ENCODE data around the gene BRD4.
"Not testable (repeated sequence)": the region's sequence is repeated elsewhere in the genome, so short reads cannot be mapped to it uniquely, and the experiment has no call there.

Gene BRD4

DNA sequence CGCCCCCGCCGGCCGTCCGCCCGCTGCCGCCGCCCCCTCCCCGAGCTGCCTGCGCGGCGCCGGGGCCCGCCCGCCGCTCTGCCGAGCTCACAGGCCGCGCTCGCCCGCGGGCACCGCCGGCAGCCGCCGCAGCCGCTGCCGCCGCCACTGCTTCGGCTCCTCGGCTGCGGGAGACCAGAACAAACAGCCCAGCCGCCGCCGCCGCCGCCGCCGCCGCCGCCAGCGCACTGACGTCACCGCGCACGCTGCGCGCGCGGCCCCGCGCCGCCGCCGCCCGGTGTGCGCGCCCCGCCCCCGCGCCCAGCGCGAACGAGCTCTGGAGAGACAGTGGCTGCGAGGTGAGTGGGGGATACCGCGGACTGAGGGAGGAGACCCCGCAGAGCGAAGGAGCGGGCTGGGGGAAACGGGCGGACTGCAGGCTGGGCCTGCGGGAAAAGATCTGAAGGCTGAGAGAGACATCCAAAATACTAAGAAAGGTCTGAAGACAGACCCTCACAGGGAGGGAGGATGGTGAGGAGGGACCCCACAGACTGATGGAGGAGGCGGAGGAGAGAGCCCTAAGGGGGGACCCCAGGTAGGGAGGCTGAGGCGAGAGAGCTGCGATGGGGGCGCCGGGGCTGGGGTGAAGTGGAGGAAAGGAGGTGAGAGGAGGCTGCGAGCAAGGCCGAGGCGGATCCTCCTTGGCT, at the start of gene BRD4:
TSS of gene BRD4 (minus strand) at position 229 of the 686 bp plus-strand sequence. CDS start 59,440 bp downstream, outside the sequence.
- peak; percentile 51 for DNase-seq

GRCh38 chr19:15381864-15382263, 49.5 kb upstream of the BRD4 start:
- no peak for DNase-seq

GRCh38 chr19:15381429-15381828, 49.1 kb upstream of the BRD4 start:
- no peak for DNase-seq

DNA sequence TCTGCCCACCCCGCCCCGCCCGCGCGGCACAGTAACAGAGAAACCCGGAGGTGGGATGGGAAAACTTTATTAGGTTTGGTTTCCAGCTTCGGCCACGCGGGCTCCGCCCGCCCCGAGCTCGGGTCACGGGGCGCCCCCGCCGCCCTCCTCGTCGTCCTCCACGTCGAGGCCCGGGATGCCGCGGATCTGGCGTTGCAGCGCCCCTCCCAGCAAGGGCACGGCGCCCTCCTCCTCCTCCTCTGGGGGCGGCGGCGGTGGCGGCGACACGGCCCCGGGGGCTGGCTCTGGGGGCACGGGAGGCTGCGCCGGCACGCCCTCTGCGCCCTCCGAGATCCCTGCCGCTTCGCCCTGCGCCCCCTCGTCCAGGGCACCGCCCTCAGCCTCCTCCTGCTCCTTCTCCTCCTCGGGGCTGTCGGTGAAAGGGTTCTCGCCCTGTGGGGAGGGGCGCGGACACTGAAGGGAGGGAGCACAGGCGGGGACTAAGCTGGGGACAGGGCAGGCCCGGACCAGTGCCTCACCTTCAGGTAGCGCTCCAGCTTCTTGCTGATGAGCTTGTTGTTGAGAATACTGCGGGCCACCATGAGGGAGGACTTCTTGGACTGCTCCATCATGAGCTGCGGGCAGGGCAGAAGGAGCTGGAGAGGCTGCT, 47.8 kb upstream of the BRD4 start:
- DNase-seq = peak; percentile 60

GRCh38 chr19:15379083-15379998, 47.0 kb upstream of the BRD4 start, which contains the start of gene AKAP8:
AKAP8 (minus strand) TSS chr19:15379787; CDS start chr19:15379731, 56 bp downstream.
- DNase-seq = peak; percentile 97

GRCh38 chr19:15378534-15379082, 46.3 kb upstream of the BRD4 start:
- peak; percentile 51 for DNase-seq

DNA sequence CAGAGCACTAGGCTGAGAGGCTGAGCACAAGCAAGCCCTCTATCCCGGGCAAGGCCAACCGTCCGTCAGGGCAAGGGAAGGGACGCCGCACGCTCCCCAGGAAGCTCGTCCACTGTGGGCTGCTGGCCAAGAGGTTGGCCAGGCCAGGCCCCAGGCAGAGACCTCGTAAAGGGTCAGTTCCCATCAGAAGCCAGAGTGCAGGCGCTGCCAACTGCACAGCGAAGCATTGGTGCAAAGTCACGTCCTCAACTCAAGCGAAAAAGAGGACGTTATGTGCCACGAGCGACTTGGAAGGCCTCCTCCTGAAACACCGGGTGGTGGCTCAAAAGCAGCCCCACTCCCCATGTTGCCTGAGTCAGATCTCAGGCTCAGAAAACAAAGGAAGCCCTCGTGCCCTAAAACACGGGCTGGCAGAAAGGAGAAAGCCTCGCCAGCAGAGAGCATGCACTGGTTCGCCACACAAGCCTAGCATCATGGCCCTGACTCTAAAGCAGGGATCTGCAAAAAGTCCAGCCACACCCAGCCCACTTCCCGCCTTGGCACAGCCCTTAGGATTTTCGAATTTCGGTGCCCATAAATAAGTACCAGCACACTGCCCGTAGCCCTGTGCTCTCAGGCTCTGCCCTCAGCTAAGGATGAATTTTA, 42.6 kb upstream of the BRD4 start:
- no peak for DNase-seq

- DNase-seq = no peak
Measured at GRCh38 chr19:15374105-15374651, 41.8 kb upstream of the BRD4 start.

DNA sequence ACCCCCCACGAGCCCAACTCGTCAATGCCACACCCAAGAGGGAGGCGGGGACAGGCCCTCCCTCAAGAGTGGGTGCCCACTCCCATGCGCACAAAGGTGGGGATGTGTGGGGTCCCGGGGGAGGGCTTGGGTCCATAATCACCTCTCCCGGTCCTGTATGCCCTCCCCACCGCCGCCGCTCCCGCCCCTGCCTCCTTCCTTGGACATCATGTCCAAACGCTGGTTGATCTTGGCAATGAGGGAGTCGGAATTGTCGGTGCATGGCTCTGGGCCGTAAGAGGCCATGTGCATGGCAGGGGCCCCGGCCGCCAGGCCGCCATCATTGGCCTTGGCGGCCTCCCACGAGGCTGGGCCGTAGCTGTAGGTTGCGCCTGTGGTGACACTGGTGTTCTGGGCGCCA, 41.3 kb upstream of the BRD4 start:
- DNase-seq = no peak

GRCh38 chr19:15372891-15373301, 40.6 kb upstream of the BRD4 start:
- DNase-seq = no peak

- no peak for DNase-seq
Measured at GRCh38 chr19:15372470-15372869, 40.1 kb upstream of the BRD4 start.

DNA sequence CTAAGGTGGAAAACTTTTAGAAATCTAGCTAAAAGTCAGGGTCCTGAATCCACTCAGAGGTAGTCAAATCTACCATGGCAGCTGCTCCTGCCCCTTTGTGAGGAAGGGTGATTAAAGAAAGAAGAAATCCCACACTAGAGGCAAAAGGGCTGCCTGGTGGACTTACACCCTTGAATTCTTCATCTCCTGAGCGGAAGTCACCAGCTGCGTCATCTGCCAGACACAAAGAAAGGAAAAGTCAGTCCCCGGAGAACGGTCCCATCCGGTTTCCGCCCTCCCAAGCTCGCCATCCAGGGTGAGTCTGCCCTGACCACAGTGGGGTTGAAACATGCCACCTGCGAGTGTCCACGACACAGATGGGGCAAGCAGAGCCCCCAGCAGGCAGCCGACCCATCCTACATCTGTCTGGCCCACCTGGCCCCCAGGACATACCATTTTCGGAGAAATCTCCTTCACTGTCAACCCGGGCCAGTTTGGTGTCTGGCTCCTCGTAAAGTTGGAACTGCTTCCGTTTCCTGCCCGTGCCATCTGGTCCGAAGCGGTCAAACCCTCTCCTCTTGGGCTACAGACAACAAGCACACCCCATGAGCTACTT, 39.5 kb upstream of the BRD4 start:
- DNase-seq = no peak

DNA sequence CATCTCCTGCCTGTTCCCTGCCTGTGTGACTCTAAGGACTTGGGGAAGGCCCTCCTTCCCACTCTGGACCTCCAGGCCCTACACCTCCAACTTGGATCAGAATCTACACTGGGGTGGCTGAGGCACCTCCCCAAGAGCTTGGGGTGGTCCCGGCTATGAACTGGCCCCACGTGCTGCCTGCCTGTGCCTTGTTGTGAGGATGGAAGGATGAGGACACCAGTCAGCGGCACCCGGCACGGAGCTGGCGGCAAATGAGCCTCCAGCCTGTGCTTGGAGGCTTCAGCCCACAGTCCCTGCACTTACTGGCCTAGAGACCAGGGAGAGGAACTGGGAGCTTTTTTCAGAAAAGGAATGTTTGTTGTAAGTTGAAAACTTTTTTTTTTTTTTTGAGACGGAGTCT, 38.8 kb upstream of the BRD4 start:
- no peak for DNase-seq

- DNase-seq = no peak
Measured at GRCh38 chr19:15369594-15369891, 37.2 kb upstream of the BRD4 start.

GRCh38 chr19:15368798-15369593, 36.7 kb upstream of the BRD4 start:
- DNase-seq = no peak

DNA sequence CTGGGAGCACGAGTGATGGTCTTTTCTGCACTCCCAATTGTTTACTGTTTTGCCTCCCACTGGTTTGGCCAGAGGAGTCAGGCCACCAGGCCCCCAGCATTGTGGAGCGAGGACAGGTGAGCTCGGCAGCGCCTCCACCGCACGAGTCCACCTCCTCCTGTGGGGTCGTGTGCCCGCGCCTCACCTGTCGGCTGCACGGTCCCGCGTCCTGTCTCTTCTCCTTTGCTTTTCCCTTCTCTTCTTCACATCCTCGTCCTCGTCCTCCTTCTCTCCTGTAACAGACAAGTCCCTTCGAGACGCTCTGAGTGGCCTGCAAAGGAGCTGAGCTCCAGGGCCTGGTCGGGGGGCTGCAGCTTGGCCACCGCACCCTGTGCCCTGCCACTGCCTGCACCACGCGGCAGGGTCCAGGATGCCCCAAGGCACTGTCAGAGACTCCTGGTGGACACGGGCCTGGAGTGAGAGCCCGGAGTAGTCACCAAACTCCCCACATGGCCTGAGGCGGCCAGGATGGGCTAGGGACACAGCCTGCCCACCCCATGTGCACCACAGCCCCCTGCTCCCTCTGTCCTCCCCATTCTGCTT, 35.8 kb upstream of the BRD4 start:
- DNase-seq = no peak

DNA sequence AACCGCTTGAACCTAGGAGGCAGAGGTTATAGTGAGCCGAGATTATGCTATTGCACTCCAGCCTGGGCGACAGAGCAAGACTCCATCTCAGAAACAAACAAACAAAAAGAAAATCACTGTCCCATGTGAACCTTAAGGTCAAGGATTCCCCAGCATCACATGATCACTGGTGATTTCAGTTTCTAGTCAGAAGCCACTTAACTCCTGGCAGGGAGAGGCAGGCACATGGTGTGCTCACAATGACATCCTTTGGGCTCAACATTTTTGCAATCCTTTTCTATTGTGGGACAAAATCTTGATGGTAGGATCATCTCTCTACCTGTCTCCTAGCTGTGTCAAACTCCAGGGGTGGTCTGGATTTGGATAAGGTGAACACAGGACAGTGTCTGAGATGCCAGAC, 35.1 kb upstream of the BRD4 start:
- DNase-seq = no peak

- DNase-seq = no peak
Measured at GRCh38 chr19:15365264-15365663, 32.9 kb upstream of the BRD4 start.

- DNase-seq = not testable (repeated sequence)
Measured at GRCh38 chr19:15363791-15364190, 31.5 kb upstream of the BRD4 start.

DNA sequence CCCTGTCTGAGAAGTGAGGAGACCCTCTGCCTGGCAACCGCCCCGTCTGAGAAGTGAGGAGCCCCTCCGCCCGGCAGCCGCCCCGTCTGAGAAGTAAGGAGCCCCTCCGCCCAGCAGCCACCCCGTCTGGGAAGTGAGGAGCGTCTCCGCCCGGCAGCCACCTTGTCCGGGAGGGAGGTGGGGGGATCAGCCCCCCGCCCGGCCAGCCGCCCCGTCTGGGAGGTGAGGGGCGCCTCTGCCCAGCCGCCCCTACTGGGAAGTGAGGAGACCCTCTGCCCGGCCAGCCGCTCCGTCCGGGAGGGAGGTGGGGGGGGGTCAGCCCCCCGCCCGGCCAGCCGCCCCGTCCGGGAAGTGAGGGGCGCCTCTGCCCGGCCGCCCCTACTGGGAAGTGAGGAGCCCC, 30.7 kb upstream of the BRD4 start:
- not testable (repeated sequence) for DNase-seq

DNA sequence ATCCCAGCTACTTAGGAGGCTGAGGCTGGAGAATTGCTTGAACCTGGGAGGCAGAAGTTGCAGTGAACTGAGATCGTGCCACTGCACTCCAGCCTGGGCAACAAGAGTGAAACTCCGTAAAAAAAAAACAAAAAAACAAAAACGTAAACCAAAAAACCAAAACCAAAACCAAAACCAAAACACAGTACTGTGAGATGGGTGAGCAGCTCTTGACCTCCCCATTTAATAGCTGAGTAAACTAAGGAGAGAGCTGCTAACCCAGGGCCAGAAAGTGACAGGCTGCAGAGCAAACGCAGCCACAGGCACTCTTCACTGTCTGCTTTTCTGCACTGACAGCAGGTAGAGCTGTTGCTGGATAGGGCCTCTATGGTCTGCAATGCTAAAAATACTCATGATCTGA, 27.7 kb upstream of the BRD4 start:
- not testable (repeated sequence) for DNase-seq
